Measurements from ENCODE around the gene USP36.
"Not testable (repeated sequence)": the region's sequence is repeated elsewhere in the genome, so short reads cannot be mapped to it uniquely, and the experiment has no call there.

Gene USP36

GRCh38 chr17:78870621-78871020 lies 30.0 kb upstream of the USP36 start:
- DNase-seq: no peak

- no peak for DNase-seq
These were observed 27.8 kb upstream of the USP36 start for GRCh38 chr17:78868391-78868790.

GRCh38 chr17:78867046-78867445 lies 26.4 kb upstream of the USP36 start:
- DNase-seq: not testable (repeated sequence)

GRCh38 chr17:78865682-78866390 lies 25.2 kb upstream of the USP36 start:
- DNase-seq: peak; percentile 45

GRCh38 chr17:78864117-78864516 lies 23.5 kb upstream of the USP36 start:
- no peak for DNase-seq

GRCh38 chr17:78862073-78863023 lies 21.7 kb upstream of the USP36 start:
- DNase-seq: no peak

GRCh38 chr17:78861229-78861628 lies 20.6 kb upstream of the USP36 start:
- DNase-seq: no peak

GRCh38 chr17:78859051-78859450 lies 18.4 kb upstream of the USP36 start:
- no peak for DNase-seq

GRCh38 chr17:78857266-78857665 lies 16.7 kb upstream of the USP36 start:
- no peak for DNase-seq

GRCh38 chr17:78855561-78856165 lies 15.0 kb upstream of the USP36 start:
- no peak for DNase-seq

- no peak for DNase-seq
These were observed 13.9 kb upstream of the USP36 start for GRCh38 chr17:78854508-78854907.

- DNase-seq: no peak
These were observed 13.3 kb upstream of the USP36 start for GRCh38 chr17:78853926-78854394.

GRCh38 chr17:78852709-78853121 lies 12.1 kb upstream of the USP36 start:
- DNase-seq: no peak

GRCh38 chr17:78849026-78849425 lies 8.4 kb upstream of the USP36 start:
- DNase-seq: no peak

GRCh38 chr17:78847052-78847451 lies 6.4 kb upstream of the USP36 start:
- no peak for DNase-seq

- no peak for DNase-seq
These were observed 3.8 kb upstream of the USP36 start for GRCh38 chr17:78844301-78845005.

- DNase-seq: peak; percentile 74
These were observed 2.4 kb upstream of the USP36 start for GRCh38 chr17:78842881-78843565.

- no peak for DNase-seq
These were observed 159 bp downstream of the USP36 start for GRCh38 chr17:78840530-78840779.

- DNase-seq: no peak
These were observed 668 bp downstream of the USP36 start for GRCh38 chr17:78839762-78840529.

GRCh38 chr17:78839235-78839761 lies 1.3 kb downstream of the USP36 start:
- DNase-seq: no peak

GRCh38 chr17:78838574-78839005 lies 2.0 kb downstream of the USP36 start:
- no peak for DNase-seq

Data from NCI-H1436 (cell line).